Glomerular visceral epithelial cell (primary cell): Measurements from ENCODE around the gene PALS1.

Experiments
- DNase-seq: peaks from one replicate; pipeline ENCODE4 v3.0.0-alpha.2; 2016; ENCODE audit errors: extremely low spot score

PALS1 gene

DNA sequence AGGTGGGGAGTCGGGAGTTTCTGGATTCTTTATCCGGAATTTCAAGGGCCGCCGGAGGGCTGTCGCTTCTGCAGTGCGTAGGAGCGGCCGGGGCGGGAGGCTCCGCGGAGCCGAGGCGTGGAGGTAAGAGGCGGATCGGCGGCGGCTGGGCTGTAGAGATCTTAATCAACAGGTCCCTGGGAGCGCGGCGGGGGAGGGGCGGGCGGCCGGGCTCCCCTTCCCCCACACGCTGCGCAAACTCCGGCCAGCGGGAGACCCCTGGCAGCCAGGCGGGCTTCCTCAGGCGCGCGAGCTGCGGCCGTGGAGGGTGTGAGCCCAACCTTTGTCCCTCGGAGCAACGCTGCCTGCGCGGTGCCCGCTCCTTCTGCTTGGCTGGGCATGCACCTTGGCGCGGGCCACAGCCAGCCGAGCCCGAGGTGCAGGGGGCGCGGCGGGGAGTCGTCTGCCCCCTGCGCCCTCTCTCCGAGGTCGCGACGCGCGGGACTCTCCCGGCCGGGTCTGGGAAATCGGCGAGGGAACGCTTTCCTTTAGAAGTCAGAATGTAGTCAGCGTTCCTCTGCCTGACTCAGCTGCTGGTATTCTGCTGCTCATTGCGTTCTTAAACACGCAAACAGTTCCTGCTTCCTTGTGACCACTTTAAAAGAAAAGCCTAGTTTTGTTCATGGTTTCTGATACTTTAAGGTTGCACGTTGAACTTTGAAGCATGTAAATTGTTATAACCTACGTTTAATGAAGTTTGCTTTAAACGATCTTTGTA lies at the start of gene PALS1:
TSS of gene PALS1 (plus strand) at position 25 of the 757 bp plus-strand sequence. CDS start 37,736 bp downstream, outside the sequence.
- DNase-seq = peak; percentile 71

DNA sequence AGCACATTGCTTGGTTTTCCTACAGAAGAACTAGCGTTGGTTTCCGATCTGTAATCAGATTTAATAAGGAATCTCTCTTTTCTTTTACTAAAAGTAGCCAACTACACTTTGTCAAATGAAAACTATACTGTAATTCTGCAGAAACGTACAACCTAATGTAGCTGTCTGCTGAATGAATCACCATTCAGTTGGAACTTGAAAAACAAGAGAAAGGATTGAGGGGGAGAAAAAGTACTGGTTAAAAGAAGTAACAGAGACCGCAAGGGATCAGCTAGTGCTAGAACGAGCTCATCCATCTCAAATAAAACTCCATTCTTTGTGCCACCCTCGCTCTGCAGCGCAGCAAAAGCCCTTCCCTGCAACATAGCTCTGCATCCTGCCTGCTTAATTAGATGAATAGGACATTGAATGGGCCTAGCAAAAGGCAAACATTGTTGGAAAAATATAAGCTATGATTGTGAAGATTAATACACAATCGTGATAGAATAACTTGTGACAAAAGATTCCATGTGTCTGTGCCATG lies 49.4 kb upstream of the PALS1 start:
- DNase-seq = no peak

DNA sequence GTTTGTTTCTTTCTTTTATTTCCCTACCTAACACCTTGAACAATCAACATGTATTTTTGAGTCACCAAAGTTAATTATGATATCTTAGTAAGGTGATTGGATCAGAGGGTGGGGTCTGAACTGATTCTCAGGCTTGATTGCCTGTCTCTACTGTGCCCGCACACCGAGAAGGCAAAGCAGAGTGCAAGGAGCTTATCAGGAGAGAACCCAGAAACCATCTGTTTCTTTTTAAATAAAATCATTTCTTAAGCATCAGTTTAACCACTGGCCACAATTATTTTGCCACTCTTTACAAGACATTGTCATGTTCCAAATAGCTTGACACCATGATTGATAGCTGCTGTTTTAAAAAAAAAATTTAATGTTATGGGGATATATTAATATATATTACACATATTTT lies 48.9 kb upstream of the PALS1 start:
- DNase-seq = no peak

DNA sequence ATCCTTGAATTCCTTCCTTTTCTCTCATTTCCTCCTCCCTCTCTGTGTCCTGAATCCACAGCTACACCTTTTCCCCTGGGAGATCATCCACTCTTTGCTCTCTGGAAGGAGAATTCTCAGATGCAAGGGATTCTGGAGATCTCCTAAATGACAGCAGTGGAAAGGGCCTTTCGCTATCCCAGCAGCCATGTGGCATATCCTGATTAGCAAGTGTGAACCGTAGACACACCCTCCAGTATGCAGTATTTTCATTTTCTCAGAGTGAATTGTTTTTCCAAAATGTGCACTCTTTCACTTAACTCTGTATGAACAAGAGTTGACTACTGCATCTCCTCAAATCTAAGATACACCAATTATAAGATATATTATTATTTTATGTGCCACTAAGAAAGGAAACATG lies 46.0 kb upstream of the PALS1 start:
- no peak for DNase-seq

DNA sequence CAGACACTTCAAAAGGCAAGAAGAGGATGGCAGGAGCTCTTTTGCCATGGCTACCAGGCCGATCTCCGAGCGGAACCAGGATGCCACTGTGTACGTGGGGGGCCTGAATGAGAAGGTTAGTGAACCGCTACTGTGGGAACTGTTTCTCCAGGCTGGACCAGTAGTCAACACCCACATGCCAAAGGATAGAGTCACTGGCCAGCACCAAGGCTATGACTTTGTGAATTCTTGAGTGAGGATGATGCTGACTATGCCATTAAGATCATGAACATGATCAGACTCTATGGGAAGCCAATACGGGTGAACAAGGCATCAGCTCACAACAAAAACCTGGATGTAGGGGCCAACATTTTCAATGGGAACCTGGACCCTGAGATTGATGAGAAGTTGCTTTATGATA lies 42.2 kb upstream of the PALS1 start:
- peak; percentile 8 for DNase-seq

DNA sequence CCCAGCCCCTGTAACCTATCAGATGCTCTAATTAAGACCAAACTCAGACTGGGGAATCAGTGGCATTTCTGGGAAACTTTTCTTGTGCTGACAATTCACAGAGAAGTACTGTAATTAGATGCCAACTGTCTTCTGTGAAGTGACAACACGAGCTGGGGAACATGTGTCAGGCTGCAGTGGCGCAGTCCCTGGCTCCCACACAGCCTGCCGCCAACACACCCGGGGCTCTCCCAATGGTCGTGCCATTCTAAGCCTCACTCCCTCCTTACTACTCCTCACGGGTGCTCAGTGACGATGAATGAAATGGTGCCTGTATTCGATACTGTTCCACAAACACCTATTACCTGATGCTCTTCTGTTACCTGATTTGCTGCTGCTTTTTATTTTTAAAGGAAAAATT lies 33.4 kb upstream of the PALS1 start:
- DNase-seq = no peak

DNA sequence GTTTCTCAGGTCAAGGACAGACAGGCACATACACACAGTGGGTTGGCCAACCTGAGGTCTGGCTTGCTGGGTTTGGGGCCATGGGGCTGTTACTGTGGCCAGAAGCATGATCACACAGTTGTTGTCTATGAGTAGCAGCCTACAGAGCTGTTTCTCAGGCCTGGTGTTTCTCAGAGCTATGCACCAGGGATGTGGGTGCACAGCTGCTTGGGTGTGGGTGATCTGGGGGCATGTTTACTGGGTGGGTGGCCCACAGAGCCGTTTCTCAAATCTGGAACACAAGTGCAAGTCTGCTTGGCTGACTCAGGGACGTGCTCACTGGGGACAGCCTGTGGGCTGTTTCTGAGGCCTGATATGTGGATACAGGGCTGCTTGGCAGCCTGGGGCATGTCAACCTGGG lies 23.1 kb upstream of the PALS1 start:
- DNase-seq = no peak

DNA sequence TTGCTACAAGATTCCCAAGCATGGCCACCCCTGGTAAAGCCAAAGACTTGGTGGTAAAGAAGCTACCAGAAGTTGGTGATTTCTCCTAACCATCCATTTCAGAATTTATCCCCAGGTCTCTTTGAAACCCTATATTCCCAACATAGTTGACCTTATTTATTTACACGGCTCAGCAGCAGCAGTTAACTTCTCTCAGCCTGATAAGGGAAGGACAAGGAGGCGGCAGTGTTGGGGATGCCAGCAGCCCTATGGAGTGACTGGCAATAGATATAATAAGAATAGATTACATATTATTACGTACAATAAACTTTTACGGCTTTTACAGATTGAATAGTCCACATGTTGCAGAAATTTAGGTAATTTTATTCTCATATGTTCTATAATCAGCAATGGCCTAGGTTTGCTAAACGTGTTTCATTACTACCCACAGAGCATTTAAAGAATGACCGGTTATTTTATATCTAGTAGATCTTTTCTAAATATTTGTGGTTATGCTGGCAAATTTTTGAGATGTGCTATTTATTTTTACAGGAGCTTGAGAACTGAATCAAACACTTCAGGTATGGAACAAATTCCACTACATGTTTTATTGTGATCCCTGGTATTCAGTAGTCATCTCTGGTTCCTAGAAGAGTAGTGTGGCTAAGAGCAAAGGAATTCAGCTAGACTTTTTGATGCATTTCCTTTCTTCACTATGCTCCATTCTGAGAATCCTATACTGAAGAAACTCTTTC lies 19.8 kb upstream of the PALS1 start:
- peak; percentile 53 for DNase-seq

DNA sequence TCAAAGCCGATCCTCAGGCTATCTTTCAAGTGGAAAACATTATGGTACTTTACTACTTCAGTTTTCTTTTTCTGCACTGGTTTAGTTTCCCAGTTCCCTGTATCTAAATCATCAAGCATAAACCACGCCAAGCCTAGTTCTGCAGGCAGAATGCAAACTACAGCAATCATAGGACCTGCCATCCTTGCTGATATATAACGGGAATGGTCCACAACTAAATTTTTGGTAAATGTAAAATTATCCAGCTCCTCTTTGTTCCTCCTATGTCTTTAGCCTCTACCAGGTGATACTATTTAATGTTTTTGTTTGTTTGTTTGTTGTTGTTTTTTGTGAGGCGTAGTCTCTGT lies 19.3 kb upstream of the PALS1 start:
- DNase-seq = no peak

DNA sequence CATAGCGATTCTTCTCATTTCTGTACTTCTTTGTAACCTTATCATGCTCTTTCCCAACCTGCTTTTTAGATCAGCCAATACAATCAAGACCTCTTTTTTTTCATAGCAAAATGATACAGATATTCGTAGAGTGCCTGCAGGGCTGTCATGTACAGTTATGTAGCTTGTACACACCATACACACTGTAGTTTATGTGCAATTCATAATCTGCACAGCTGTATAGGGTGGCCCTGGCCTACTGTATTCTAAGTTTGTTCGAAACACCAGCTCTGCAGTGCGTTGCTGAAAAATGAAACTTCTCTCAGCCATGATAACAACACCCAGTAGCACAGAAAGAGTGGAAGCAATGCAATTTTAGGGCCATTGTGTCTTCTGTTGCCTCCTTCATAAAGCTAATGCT lies 15.7 kb upstream of the PALS1 start:
- DNase-seq = no peak

DNA sequence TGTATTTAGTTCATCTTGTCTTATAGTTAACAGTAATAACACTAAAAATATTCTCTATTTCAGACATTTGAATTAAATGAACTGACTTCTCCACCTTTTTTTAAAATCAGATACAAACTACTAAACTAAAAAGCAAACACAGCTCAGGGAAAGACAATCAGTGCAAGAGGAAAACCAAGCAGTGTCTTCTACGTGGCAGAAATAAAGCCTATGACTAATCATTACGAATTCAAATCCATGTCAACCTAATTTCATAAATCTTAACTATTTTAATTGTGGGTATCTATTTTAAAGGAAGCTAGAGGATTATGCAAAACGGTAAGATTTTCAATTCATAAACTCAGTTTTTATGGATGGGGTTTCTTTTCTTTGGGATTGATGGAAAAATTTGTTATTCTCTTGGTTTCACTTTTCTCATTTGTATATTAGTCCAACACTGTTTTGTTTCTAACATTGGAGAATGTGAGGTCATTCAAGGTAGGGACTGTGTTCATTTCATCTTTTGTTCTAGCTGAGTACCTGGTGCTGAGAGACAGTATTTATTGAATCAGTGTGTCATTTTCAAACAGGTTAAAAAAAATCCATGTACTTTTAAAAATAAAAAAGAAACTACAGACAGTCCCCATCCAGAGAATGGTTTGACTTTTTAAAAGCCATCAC lies 12.8 kb upstream of the PALS1 start:
- no peak for DNase-seq

DNA sequence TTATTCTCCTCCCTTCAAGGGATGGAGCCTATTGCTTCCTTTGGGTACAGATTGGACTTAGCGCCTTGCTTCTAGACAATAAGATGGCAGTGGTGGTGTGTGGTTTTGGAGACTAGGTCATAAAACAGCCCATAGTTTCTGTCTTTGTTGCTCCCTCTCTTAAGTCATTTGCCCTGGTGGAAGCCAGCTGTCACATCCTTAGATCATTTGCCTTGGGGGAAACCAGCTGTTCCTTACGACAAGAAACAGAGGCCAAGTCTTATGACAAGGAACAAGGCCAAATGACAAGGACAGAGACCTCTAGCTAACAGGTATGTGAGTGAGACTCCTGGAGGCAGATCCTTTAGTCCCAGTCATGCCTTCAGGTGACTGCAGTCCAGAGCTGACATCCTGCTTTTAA lies 9.2 kb upstream of the PALS1 start:
- no peak for DNase-seq

DNA sequence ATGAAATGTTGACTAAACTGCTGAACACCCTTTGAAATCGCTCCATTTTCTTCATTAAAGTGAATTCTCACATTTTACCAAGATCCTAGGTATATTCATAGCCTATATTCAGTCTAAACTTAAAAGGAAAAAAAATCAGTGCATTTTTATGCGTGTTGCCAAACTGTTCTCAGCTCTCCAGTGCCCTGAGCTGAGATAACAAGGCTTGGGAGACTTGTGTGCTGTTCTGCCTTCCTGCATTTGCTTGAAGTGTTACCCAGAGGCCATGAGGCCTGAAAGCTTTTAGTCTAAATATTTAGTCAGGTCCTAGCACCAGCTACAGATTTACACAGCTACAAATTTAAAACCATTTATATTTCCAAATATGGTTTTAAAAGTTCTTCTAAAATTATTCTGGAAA lies 8.6 kb upstream of the PALS1 start:
- DNase-seq = no peak

DNA sequence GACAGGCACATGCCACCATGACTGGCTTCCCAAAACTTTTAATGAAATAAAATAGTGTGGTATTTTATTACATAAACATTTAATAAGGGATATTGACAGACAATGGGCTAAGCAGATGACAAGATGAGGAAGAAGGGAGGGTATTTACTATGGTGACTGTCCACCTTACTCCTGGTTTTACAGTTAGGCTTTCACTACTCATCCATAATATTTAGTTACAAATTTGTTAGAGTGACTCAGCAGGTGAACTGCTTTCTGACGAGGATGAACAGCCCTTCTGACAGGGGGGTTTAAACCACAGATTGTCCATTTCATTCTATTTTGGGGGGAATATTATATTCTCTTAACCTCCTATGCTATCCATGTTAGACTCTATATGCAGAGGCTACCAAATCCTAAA lies 3.6 kb upstream of the PALS1 start:
- DNase-seq = peak; percentile 18

DNA sequence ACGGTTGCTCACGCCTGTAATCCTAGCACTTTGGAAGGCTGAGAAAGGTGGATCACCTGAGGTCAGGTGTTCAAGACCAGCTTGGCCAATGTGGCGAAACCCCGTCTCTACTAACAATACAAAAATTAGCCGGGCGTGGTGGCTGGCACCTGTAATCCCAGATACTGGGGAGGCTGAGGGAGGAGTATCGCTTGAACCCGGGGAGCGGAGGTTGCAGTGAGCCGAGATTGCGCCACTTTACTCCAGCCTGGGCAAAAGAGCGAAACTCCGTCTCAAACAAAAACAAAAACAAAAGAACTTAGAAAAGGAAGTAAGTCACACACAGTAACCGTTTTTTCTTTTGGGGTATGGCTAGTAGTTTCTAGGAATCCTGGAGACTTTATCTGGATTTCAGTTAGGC lies 1.7 kb upstream of the PALS1 start:
- DNase-seq = no peak

DNA sequence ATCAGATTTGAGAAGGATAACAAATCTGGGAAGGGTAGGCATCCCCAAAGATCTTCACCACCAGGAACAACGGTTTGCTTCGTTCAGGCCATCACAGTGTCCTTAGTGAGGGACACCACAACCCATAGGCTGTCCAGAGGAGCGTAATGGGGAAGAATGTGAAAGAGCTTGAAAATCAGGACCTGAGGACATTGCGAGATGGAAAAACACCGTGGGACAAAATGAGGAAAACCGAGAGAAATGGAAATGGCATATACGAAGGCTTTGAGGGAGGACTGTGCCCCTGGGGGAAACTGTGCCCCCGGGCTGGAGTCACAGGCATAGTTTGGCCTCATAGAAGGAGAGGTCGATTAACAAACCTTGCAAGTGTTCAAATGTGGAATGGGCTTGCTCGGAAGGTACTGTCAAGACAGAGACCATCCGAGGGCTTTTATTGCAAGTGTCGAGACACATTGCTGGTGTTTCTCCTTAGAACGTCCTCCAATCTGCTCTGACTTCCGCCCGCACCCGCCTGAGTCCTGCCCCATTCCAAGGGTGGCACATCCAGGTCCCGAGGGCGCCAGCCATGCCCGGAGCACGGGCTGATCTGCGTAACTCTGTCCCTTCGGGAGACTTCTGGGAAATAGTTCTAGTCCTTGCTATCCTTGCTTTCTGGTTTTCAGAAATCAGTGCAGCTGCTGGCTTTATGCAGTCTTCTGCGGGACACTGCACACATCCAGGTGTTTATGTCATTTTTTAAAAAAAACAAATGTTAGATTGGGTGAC lies 885 bp upstream of the PALS1 start:
- DNase-seq = peak; percentile 65

DNA sequence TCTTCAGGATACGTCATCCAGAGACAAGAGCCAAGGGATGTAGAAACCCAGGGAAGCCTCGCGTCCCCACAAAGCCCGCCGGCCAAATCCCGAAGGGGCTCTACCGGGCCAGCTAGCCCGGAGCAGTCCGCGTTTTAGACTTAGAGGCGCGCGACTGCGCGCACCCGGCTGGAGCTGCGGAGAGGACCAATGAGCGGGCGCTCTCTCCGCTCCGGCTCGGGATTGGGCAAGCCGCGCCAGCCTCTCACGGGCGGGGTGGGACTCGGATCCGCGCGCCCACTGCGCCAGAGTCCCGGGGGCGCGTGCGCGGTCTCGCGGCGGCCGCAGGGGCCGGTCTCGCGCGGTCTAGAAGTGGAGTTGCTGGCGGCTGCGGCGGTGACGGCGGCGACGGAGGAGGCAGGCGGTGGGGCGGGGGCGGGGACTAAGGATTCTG lies 241 bp upstream of the PALS1 start:
- peak; percentile 98 for DNase-seq

DNA sequence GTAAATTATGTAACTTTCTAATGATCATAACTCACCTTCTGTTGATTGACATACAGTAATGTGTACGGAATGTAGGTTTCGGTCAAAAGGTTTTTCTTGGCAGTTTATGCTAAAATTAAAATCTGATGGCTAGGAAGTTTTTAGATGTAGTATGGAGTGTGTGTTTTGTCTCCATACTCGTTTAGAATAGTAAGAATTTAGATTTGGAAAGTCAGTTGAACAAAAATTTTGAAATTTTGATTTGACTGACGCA lies 859 bp downstream of the PALS1 start:
- DNase-seq = no peak

DNA sequence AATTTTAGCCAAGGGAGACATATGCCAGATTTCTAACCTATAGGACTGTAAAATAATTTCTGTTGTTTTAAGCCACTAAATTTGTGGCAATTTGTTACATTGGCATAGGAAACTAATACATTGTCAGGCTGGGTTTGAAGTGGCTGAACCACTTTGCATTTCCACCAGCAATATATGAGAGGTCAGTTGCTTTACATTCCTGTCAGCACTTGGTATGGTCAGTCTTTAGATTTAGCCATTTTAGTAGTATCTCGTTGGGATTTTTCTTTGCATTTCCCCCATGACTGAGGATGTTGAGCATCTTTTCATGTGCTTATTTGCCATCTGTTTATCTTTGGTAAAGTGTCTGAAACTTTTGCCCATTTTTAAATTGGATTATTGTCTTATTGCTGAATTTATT lies 3.9 kb downstream of the PALS1 start:
- no peak for DNase-seq

DNA sequence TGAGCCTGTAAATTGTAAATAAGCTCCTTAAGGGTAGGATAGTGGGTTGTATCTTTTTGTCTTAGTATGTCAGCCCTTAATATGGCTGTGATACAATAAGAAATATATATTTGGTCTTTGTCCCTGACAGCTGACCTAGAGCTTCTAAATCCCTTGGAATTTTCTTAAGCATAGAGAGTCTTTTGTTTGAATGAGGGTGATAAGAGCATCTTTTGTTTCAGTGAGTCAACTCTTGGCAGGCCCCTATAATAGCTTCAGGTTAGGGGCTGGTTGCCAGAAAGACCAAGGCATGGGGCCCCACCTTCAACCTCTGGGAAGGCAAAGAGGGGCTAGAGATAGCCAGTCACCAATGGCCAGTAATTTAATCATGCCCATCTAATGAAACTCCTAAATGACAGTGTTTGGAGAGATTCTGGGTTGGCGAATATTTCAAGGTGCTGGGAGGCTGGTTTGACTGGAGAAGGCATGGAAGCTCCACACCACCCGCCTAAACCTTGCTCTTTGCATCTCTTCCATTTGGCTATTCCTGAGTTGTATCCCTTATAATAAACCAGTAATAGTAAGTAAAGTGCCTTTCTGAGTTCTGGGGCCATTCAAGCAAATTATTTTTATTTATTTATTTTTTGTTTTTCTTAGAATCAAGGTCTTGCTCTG lies 10.5 kb downstream of the PALS1 start:
- no peak for DNase-seq

DNA sequence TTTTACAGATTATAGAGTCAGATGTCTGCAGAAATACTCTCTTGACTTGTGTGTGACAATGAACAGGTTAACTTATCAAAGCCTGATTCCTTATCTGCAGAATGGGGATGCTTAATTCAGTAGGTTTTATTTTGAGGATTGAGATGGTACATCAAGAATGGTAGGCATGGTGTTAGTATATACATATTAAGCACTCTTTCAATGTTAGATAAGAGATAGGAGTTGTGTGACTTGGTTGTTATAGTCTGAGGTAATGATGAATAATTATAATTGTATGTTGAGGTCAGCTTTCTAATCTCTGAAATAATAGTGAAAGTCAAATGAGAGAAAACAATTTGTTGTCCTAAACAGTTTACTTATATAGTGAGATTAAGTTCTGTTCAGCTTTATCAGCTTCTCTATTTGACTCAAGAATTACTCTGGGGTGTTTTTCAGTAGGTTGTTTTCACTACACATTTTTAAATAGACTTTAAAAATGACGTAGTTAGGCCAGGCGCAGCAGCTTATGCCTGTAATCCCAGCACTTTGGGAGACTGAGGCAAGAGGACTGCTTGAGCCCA lies 11.9 kb downstream of the PALS1 start:
- DNase-seq = no peak
